Stimulated activated CD8-positive, alpha-beta memory T cell treated with anti-CD3 and anti-CD28 coated beads, Interleukin-4, amount 100 ng/mL, for 1 hour (primary cell): ENCODE results near the gene CIB2.
A peak's percentile ranks its signal among the peaks of the same experiment; 100 is the strongest.
"Not testable (repeated sequence)": the region's sequence is repeated elsewhere in the genome, so short reads cannot be mapped to it uniquely, and the experiment has no call there.

Source experiments
- DNase-seq, 2 donors: peaks; one replicate each; pipeline ENCODE4 v3.0.0-alpha.2; 2020; ENCODE audit warnings: low read depth in 2 of 2, low spot score in 1 of 2

Gene CIB2

DNA sequence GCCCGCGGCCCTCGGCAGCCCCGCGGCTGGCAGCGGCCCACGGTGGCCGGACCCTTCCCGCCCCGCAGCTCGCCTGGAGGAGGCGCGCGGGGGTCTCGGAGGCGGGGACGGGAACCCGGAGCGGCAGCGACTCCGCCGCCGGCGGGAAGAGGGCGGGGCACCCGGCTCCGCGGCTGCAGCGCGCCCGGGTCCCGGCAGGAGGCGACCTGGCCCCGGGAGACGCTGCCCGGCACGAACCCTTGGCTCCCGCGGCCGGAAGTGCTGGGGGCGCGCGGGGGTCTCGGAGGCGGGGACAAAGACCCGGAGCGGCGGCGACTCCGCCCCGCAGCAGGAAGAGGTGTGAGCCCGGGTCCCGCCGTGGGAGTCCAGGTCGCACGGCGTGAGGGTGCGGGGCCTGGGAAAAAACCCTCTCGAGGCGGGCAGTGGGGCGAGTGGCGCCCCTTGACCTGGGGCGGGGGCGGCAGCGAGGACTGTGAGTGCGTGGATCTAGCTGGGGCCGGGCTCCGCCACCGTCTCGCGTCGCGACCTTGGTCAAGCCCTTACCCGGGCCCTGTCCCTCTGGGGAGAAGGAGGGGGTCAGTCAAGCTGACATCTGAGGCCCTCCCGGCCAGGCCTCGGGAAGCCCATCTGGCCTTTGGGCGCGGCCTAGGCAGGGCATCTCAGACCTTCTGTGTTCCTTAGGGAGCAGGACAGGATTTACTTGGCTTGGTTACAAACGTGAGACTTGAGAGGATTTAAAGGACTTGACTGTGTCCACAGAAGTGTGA is at the start of gene CIB2:
CIB2 (minus strand) TSS at position 151 of the 767 bp plus-strand sequence. CDS start 230 bp downstream, outside the sequence.
- peak; percentile 37 to 52 for DNase-seq

DNA sequence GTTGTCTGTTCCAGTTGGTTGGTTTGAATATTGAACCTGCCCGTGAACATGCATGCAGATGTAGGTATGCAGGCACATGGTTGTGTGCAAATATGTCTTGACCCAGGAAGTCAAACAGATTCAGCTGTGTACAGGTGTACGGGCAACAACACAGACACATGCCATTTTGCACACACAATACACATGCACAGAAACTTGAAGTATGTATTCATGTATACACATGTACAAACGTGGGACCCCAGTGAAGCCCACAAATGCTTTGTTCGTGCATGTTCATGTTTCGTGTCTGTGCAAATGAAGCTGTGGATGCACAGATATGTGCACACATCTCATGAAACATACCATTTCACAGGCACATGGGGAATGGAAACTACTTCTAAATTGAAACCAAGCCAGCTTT is 48.7 kb upstream of the CIB2 start:
- no peak for DNase-seq

DNA sequence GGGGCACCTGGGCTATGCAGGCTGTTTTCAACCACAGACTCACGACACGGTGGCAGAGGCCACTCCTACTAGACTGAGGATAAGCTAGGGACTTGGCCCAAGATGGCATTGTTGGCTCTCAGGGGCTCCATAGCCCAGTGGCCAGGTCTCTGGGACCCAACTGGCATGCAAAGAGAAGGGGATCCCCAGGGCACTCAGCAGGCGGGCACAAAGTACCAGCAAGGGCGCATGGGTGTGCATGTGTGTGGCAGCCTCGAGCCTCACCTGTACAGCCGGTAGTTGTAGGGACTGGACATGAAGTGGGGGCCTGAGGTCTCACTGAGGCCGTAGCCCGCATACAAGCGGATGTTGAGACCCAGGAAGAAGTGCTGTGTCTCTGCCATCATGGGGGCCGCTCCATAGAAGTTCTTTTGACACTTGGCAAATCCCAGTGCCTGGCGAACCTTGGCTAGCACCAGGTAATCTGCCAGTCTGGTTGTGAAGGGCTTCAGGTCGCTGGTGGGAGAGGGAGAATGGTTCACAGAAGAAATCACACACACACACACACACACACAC is 48.1 kb upstream of the CIB2 start:
- DNase-seq, result no peak

GRCh38 chr15:78178064-78178463 is 46.8 kb upstream of the CIB2 start:
- no peak for DNase-seq

DNA sequence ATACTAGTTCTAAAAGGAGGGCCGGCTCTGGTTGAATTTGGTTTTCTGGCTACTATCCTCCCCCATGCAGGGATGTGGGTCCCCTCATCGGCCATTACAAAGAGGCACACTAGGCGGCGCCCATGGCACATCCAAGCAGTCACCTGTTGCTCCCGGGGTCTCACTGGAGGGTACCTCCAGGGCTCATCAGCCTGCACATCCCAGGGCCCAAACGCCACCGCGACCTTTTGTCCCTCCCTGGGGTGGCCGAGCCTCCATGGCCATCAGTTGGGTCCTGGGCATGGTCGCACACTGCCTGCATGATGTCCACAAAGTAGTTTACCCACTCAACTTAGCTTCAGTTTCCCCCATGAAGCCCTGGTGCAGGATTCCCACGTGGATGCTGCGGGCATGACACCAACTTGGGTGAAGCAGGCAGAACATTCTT is 46.2 kb upstream of the CIB2 start:
- DNase-seq, result no peak

DNA sequence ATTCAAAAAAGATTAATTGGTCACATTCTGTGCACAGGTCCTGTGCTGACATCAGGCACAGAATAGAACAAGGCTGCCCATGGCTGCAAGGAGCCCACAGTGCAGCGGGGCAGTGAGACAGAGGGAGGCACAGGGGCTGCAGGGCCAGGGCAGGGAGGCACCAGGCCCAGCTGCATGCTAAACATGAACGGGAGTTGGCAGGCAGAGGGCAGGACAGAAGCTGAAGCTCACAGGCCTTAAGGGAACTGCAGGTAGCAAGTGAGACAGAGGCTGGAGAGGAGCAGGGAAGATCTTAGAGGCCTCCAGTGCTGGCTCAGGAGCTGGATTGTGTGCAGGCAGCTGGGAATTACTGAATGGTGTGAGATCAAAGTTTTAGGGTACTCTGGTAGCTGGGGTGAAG is 44.1 kb upstream of the CIB2 start:
- no peak for DNase-seq

DNA sequence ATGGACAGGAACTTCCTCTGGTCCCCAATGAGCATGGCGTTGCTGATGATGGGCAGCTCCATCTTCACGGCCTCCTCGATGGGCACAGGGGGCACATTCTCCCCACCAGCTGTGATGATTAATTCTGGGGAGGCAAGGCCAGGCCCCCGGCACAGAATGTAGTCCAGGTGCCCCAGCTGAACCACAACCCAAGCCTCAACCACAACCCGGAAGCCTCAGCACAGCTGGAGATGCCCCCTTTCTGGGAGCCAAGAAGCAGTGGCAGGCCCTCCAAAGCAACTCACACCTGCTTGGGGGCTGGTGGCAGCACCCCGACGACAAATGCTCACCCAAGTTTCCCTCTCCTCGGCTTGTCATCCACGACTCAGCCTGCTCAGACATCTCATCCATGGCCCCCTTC is 43.2 kb upstream of the CIB2 start:
- no peak for DNase-seq

DNA sequence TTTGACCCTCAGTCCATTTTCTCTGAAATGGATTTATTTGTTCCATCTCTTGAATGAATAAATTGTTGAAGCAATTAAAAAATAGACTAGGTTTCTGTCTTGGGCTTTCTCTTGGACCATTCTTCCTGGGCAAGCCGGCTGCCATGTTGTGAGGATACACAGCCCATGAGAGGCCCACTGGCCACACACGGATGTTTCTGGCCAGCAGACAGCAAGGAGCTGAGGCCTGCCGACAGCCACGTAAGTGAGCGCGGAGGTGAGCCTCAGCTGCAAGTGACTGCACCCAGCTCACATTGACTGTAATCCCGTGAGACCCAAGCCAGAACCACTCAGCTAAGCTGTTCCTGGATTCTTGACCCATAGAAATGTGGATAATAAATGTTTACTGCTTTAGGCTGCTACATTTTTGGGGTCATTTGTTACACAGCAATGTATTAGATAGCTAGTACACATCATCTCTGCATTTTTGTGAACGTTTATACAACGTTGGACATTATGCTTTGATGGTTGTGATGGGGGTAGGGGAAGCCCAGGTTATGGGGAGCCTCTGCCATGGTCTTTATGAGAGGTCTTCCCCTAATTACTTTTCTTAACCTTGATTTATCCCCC is 40.7 kb upstream of the CIB2 start:
- DNase-seq, result no peak

DNA sequence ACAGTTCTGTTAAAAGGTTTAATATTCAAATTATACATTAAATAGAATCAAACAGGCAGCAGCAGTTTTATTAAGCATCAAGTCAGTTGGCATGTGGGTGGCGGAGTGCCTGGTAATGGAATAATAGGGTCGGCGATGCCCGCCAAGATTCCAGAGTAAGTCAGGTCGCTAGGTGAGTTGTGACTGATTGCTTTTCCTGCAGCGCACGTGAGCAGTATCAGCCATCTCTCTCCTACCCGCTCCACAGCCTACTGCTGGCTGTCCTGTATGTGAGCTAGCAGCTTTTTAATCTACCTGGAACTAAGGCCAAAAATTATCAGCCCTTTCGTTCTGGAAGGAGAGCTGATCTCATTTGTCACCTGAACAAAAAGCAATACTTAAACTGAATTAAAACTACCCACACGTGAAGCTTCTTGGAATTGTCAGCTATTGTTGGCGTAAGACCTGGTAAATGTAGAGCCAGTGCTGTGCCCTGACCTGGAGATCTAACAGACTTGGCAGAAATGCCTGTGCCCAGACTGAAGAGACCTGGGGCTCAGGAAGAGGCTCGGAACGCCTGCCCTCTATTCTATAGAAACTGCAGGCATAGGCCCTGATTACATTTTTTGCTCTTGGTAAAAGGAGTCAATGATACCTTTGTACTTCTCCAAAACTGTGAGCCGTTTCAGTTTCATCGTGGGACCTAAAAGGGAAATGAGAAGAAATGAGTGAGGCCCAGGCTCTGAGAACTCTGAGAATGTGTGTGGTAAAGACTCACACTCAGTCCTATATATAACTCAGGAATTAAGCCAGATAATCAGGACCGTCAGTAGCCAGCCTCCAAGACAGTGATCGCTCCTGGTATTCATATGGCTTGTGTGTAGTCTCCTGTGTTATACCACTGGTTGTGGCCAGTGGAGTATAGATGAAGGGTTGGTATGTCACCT is 39.9 kb upstream of the CIB2 start:
- no peak for DNase-seq

- no peak for DNase-seq
These were observed 37.4 kb upstream of the CIB2 start for GRCh38 chr15:78168608-78169007.

DNA sequence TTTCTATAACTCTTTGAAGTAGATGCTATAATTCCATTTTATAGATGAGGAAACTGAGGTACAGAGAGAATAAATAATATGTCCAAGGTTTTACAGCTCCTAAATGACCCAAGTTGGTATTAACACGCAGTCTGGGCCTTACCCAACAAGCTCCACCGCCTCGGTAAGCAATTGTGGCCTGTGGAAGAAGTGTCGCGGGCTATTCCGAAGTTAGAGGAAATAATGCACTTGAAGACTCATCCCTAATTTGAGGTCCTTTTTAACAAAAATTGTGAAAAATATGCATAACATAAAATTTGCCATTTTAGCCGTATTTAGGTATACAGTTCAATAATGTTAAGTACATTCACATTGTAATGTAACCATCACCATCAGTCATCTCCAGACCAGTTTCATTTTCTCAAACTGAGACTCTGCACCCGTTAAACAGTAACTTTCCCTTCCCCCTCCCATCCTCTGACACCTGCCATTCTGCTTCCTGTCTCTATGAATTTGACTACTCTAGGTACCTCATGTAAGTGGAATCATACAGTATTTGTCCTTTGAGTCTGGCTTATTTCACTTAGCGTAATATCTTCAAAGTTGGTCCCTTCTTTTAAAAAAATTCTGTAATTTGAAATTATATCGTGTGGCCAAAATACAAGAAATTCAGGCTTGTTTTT is 36.1 kb upstream of the CIB2 start:
- no peak for DNase-seq

DNA sequence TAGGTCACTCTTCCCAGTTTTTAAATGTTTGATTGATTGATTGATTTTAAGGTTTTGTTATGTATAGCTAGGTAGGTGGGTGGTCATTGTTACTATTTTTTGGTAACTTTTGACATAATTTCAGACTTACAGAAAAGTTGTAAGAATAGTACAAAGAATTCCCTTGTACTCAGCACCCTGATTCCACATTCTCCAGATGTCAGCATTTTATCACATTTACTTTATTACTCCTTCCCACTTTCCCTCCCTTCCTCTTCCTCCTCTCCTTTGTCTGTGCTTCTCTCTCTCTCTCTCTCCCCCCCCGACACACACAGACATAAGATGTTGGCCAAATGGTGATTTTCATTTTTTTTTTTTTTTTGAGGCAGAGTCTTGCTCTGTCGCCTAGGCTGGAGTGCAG is 32.8 kb upstream of the CIB2 start:
- DNase-seq, result no peak

- no peak for DNase-seq
These were observed 30.8 kb upstream of the CIB2 start for GRCh38 chr15:78162038-78162437.

- DNase-seq, result no peak
These were observed 28.1 kb upstream of the CIB2 start for GRCh38 chr15:78159395-78159794.

DNA sequence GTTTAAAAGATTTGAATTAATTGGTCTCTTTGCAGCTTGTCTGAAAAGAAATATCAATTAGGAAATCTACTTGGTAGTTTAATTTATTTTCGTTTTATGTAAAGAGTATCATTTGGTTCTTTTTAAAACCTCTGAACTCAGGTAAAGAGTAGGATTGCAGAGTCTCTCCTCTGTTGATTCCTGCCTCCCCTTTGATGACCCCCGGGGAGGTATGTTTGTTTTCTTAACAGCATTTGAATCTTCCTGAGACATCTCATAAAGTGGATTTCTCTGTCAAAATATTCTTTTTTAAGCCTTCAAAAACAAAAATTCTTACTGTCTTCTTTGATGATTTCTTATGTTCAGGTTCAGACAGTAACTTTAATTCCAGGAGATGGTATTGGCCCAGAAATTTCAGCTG is 26.0 kb upstream of the CIB2 start:
- no peak for DNase-seq

DNA sequence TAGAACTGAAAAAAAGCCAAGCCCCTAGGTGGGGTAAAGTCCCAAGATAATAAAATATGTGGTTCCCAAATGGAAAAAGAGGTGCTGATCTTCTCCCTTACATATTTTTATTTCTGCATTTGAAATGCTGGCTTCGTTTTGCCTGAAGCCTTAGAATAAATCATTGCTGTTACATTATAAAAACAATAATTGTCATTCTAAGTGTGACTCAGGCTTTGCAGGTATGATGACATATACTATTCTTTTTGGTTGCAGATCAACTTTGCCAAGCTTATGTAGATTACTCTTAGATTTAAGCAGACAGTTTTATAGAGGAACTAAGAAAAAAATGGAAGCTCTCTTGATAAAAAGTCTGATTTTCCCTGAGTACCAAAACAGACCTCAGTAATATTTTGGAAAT is 25.4 kb upstream of the CIB2 start:
- DNase-seq, result no peak

GRCh38 chr15:78155355-78155939 is 24.2 kb upstream of the CIB2 start:
- no peak for DNase-seq

DNA sequence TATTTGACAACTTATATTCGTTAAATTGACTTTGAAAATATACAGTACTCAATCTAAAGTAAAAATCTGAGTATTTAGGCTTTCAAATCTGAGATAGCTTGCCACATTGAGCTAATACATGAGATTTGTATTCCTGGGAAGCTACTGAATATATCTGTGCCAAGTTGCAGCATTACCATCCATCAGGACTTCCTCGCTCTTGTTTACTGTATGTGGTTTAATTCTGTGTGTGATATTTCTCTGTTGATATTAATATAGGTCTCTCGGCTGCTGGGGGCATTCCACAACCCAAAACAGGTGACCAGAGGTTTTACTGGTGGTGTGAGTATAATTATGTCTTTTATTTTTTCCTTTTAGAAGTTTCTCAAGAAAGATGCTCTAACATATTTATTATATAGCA is 23.7 kb upstream of the CIB2 start:
- DNase-seq, result no peak

- not testable (repeated sequence) for DNase-seq
These were observed 19.8 kb upstream of the CIB2 start for GRCh38 chr15:78151075-78151474.
